Tibial nerve (tissue), 4 donors: ENCODE measurements around the gene UNKL. TPM values are rescaled to one million over a fixed set of nuclear protein-coding genes. Genes with fewer than 3 reads are reported as not detected.

Experiments used
- DNase-seq, 2 donors: peaks; one replicate each; pipeline ENCODE4 v3.0.0-alpha.2; 2019; ENCODE audit warnings: low spot score in 2 of 2
- H3K27ac ChIP-seq, 4 donors: fragments of 200-600 bp; sonication (generic) in 3 of 4; one replicate each; pipeline ENCODE4 v1.5.1; 2017 to 2019; ENCODE audit warnings: mild to moderate bottlenecking in 1 of 4
- H3K27me3 ChIP-seq, 2 donors: fragments of 200-600 bp; sonication (generic) in 1 of 2; one replicate each; pipeline versions ENCODE4 v1.5.1 to v1.6.0; 2017 to 2019
- H3K36me3 ChIP-seq, 3 donors: fragments of 200-600 bp; sonication (generic); one replicate each; pipeline ENCODE4 v1.5.1; 2018 to 2019
- H3K4me1 ChIP-seq, 4 donors: fragments of 200-600 bp; sonication (generic) in 3 of 4; one replicate each; pipeline ENCODE4 v1.5.1; 2017 to 2019
- H3K4me3 ChIP-seq, 4 donors: fragments of 200-600 bp; sonication (generic) in 3 of 4; one replicate each; pipeline ENCODE4 v1.5.1; 2017 to 2019; ENCODE audit warnings: mild to moderate bottlenecking in 1 of 4, moderate library complexity in 1 of 4
- H3K9me3 ChIP-seq, 4 donors: fragments of 200-600 bp; sonication (generic) in 3 of 4; one replicate each; pipeline ENCODE4 v1.5.1; 2017 to 2019
- EP300 ChIP-seq, 2 donors: sonication (generic); formaldehyde crosslinking; IDR thresholded peaks; one replicate each; pipeline ENCODE4 v1.6.1; 2017; ENCODE audit warnings: antibody characterized with exemption in 2 of 2, mild to moderate bottlenecking in 1 of 2
- POLR2A ChIP-seq, 2 donors: fragments of 450-650 bp; IDR thresholded peaks; one replicate each; pipeline ENCODE4 v1.6.1; 2017; ENCODE audit warnings: antibody characterized with exemption in 2 of 2, mild to moderate bottlenecking in 2 of 2, moderate library complexity in 2 of 2
- WGBS, 2 donors: methylation state at CpG; one replicate each; pipeline ENCODE4 v1.1.5; 2018; 5-methylcytosine and 5-hydroxymethylcytosine counted together
- total RNA-seq, 4 donors: library from RNA; depleted of rRNA; stranded (reverse); fragments of >200 nt; gene quantifications; one replicate each; pipeline ENCODE4 v1.1.0, GENCODE V29; 2016
- TF ChIP-seq, protein P1 (sequence below), 5 experiments: fragments of 200-600 bp in 3 of 5; fragments of 450-650 bp in 2 of 5; sonication (generic) in 3 of 5; IDR thresholded peaks; one replicate each; pipeline ENCODE4 v1.5.1; 2016 to 2019; ENCODE audit warnings: antibody characterized with exemption in 5 of 5, mild to moderate bottlenecking in 3 of 5, moderate library complexity in 2 of 5

Gene UNKL
- total RNA-seq, 4 donors from 2014 or later: 34.3 to 70.5 (median 45.0) TPM

DNA sequence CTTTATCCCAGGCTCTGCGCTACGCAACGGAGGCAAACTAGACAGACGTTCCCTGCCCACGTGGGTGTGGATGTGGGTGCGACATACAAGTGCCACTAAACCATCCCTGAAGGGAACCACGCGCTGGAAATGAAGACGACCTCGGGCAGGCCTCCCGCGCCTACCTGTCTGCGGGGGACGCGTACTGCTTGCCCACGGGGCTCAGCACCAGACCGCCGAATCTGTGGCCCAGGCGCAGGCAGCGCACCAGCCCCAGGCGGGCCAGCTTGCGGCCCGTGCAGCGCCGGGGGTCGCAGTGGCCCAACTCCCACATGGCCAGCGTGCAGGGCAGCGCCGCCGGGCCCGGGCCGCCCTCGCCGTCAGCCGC lies 63.3 kb downstream of the UNKL start:
- H3K9me3 ChIP-seq: no peaks in the 10 kb centered on the region
- peaks cover 0 to 55% (median 27%) of the 10 kb centered on the region in 4 donors for H3K4me1 ChIP-seq
- peaks cover 0 to 34% (median 0%) of the 10 kb centered on the region in 3 donors for H3K36me3 ChIP-seq
- H3K4me3 ChIP-seq: peak overlapping the region; percentile 67 to 97 (median 94)
- H3K27me3 ChIP-seq: no peaks in the 10 kb centered on the region
- TF ChIP-seq EP300 (IDR thresholded peaks at IDR 0.05): no peak
- TF ChIP-seq POLR2A (IDR thresholded peaks at IDR 0.05): no peak
- TF ChIP-seq, protein P1, sequence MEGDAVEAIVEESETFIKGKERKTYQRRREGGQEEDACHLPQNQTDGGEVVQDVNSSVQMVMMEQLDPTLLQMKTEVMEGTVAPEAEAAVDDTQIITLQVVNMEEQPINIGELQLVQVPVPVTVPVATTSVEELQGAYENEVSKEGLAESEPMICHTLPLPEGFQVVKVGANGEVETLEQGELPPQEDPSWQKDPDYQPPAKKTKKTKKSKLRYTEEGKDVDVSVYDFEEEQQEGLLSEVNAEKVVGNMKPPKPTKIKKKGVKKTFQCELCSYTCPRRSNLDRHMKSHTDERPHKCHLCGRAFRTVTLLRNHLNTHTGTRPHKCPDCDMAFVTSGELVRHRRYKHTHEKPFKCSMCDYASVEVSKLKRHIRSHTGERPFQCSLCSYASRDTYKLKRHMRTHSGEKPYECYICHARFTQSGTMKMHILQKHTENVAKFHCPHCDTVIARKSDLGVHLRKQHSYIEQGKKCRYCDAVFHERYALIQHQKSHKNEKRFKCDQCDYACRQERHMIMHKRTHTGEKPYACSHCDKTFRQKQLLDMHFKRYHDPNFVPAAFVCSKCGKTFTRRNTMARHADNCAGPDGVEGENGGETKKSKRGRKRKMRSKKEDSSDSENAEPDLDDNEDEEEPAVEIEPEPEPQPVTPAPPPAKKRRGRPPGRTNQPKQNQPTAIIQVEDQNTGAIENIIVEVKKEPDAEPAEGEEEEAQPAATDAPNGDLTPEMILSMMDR (IDR thresholded peaks at IDR 0.05): no peak
- 1% methylated on average over 28 to 35 of the region's 35 CpGs for WGBS, 2 donors
- no peak for DNase-seq
- peak overlapping the region; percentile 28 to 85 (median 62) for H3K27ac ChIP-seq

DNA sequence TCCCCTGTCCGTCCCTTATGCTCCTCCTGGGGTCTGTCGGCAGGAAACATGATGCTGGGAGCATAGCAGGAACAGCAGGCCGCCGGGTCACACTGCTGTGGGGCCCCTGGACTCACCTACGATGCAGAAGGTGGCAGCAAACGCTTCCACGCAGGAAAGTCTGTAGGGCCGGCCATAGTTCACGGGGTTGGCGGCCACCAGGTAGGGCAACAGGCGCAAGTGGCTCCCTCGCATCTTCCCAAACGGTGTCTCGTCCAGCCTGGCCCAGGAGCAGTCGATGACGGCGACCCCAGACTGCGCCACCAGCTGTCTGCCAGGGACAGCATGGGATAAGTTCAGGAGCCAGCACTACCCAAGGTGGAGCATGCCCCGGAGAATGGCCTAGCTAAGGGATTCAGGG lies 63.8 kb downstream of the UNKL start:
- DNase-seq: no peak
- Histone ChIP-seq H3K27me3 (no peaks in the 10 kb centered on the region), H3K36me3 (peaks cover 0 to 34% (median 0%) of the 10 kb centered on the region in 3 donors), H3K4me1 (peaks cover 0 to 49% (median 27%) of the 10 kb centered on the region in 4 donors), H3K27ac (peak overlapping the region in 2 of 4 donors; percentile 84 to 85), H3K4me3 (peak overlapping the region; percentile 67 to 97 (median 94)), H3K9me3 (no peaks in the 10 kb centered on the region)
- TF ChIP-seq POLR2A (IDR thresholded peaks at IDR 0.05): no peak
- TF ChIP-seq, protein P1 (IDR thresholded peaks at IDR 0.05): no peak
- no peak for TF ChIP-seq EP300 (IDR thresholded peaks at IDR 0.05)
- WGBS, 2 donors: 75 to 84% methylated on average over 18 to 19 of the region's 19 CpGs

DNA sequence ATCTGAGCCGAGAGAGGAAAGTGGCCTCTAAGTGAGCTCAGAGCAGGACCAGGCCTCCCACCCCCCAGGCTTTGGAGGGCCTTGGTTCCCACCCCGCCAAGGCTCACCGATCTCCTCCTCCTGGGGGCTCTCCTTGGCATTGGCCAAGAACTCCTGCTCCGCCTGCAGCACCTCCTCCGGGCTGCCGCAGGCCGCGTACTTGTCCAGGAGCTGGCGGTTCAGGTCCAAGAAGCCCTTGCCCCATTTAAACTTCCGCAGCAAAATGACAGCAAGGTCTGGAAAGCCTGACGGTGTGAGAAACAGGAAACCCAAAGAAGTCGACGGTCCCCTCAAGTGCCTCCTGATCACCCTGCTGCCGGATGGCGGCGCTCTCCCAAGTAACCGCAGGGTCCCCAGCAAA lies 64.6 kb downstream of the UNKL start:
- no peak overlapping the region for H3K4me3 ChIP-seq
- peaks cover 0 to 34% (median 0%) of the 10 kb centered on the region in 3 donors for H3K36me3 ChIP-seq
- H3K27ac ChIP-seq: no peak overlapping the region
- H3K4me1 ChIP-seq: peaks cover 0 to 43% (median 27%) of the 10 kb centered on the region in 4 donors
- H3K27me3 ChIP-seq: no peaks in the 10 kb centered on the region
- no peak for DNase-seq
- 96 to 98% methylated on average over 16 to 17 of the region's 17 CpGs for WGBS, 2 donors
- H3K9me3 ChIP-seq: no peaks in the 10 kb centered on the region
- no peak for TF ChIP-seq EP300 (IDR thresholded peaks at IDR 0.05)
- no peak for TF ChIP-seq POLR2A (IDR thresholded peaks at IDR 0.05)
- TF ChIP-seq, protein P1 (IDR thresholded peaks at IDR 0.05): no peak

DNA sequence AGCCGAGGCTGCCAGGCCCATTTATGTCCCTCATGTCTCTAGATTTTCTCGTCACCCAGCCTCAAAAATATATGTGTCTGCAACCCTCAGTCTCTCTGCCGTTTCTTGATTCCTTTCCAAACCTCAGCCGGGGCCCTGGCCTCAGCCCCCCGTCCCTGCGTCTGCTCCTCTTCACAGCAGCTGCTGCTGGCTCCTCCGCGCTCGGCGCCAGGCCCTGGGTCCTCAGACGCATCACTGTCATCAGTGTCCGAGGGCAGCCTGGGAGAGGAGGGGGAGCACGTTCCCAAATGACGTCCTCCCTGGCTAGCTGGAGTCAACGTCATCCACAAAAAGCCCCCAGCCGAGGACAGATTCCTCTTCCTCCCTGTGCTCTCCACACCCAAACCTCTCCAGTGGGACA lies 65.2 kb downstream of the UNKL start:
- H3K27me3 ChIP-seq: no peaks in the 10 kb centered on the region
- TF ChIP-seq, protein P1 (IDR thresholded peaks at IDR 0.05): no peak
- TF ChIP-seq EP300 (IDR thresholded peaks at IDR 0.05) (no peak), POLR2A (IDR thresholded peaks at IDR 0.05) (no peak)
- WGBS, 2 donors: 82 to 84% methylated on average over 16 of the region's 16 CpGs
- no peak for DNase-seq
- H3K4me3 ChIP-seq: no peak overlapping the region
- peaks cover 0 to 34% (median 0%) of the 10 kb centered on the region in 3 donors for H3K36me3 ChIP-seq
- no peak overlapping the region for H3K27ac ChIP-seq
- H3K4me1 ChIP-seq: peaks cover 0 to 38% (median 27%) of the 10 kb centered on the region in 4 donors
- no peaks in the 10 kb centered on the region for H3K9me3 ChIP-seq

DNA sequence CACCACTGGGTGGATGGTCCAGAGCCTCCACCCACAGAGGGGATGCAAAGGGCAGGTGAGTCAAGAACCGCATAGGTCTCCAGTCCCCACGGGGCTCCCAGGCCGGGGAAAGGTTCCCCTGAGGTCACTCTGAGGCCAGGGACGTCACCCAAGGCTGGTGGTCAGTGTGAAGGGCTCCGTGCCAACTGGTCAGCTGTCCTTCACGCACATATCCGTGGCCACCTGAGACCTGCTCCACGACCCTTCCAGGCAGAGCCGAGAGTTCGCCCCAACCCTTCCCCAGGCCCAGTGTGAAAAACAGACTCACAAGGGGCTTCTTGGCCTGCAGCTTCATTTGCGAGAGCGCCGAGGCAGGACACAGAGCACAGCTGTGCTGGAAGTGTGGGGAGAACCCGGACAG lies 65.6 kb downstream of the UNKL start:
- DNase-seq: no peak
- H3K27ac ChIP-seq: no peak overlapping the region
- WGBS, 2 donors: 80 to 82% methylated on average over 11 to 14 of the region's 14 CpGs
- no peak overlapping the region for H3K4me3 ChIP-seq
- no peaks in the 10 kb centered on the region for H3K9me3 ChIP-seq
- peaks cover 0 to 34% (median 0%) of the 10 kb centered on the region in 3 donors for H3K36me3 ChIP-seq
- no peaks in the 10 kb centered on the region for H3K27me3 ChIP-seq
- TF ChIP-seq EP300 (IDR thresholded peaks at IDR 0.05) (no peak), POLR2A (IDR thresholded peaks at IDR 0.05) (no peak)
- TF ChIP-seq, protein P1 (IDR thresholded peaks at IDR 0.05): no peak
- peaks cover 0 to 37% (median 25%) of the 10 kb centered on the region in 4 donors for H3K4me1 ChIP-seq
